Vein endothelial cell (primary cell): Measurements from ENCODE around the gene XCL1. TPM values are rescaled to one million over a fixed set of nuclear protein-coding genes. Genes with fewer than 3 reads are reported as not detected.

Experiments used
- total RNA-seq: library from RNA; depleted of rRNA; stranded (reverse); fragments of >200 nt; gene quantifications from 2 replicates; pipeline ENCODE4 v1.2.3, GENCODE V29; 2012

The XCL1 gene
- total RNA-seq: not detected in 2 replicates

GRCh38 chr1:168576245-168576688 lies at the start of gene XCL1:
XCL1 (plus strand) TSS chr1:168576605; CDS start chr1:168576638, 33 bp downstream.

GRCh38 chr1:168543840-168544498 lies 32.4 kb upstream of the XCL1 start, which contains the start of gene XCL2:
XCL2 (minus strand) TSS chr1:168543997; CDS start chr1:168543964, 33 bp downstream.

Other genes starting within 250 kb of the XCL1 start
- not detected in 2 replicates for gene XCL2, start 32.6 kb upstream of the XCL1 start, total RNA-seq
- not detected in 2 replicates for gene DPT, start 152.6 kb downstream of the XCL1 start, total RNA-seq